ENCODE data around the gene DLGAP4.

DNA sequence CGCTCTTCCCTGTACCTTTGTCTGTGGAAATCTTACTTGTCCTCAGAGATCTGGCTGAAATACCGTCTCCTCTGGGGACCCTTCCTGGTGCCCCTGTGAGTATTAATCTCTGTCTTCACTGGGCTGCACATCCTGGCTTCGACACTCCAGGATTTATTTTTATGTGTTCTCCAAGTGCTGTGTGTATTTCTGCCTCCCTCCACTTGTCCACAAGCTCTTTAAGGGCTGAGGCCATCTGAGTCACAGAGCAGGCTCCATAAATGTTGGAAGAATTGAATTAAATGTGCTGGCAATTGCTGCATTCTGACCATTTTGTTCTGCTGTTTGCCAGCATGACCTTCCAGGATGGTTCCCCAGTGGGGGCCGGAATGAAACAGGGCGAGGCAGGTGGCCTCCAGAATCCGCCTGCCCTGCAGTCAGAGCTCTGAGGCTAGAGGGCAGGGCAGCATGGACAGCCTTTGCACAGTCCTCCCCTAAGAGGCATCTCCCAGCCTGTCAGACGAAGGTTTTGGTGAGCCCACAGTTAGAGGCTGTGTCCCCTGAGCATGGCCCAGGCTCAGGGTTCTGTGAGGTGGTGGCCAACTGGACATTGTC, 105.8 kb downstream of the DLGAP4 start:
- TF ChIP-seq, protein P1, sequence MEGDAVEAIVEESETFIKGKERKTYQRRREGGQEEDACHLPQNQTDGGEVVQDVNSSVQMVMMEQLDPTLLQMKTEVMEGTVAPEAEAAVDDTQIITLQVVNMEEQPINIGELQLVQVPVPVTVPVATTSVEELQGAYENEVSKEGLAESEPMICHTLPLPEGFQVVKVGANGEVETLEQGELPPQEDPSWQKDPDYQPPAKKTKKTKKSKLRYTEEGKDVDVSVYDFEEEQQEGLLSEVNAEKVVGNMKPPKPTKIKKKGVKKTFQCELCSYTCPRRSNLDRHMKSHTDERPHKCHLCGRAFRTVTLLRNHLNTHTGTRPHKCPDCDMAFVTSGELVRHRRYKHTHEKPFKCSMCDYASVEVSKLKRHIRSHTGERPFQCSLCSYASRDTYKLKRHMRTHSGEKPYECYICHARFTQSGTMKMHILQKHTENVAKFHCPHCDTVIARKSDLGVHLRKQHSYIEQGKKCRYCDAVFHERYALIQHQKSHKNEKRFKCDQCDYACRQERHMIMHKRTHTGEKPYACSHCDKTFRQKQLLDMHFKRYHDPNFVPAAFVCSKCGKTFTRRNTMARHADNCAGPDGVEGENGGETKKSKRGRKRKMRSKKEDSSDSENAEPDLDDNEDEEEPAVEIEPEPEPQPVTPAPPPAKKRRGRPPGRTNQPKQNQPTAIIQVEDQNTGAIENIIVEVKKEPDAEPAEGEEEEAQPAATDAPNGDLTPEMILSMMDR (IDR thresholded peaks at IDR 0.05): no peak
- no peak for TF ChIP-seq POLR2A (IDR thresholded peaks at IDR 0.05)
- no peak for TF ChIP-seq POLR2AphosphoS5 (IDR thresholded peaks at IDR 0.05)

All from breast epithelium (tissue), 3 donors.